ENCODE data around the gene RMC1. TPM values are rescaled to one million over a fixed set of nuclear protein-coding genes. Genes with fewer than 3 reads are reported as not detected.
A peak's percentile ranks its signal among the peaks of the same experiment; 100 is the strongest.

RMC1 gene
- total RNA-seq, 2 experiments from 2014 or later = 26.1 to 28.5 TPM

DNA sequence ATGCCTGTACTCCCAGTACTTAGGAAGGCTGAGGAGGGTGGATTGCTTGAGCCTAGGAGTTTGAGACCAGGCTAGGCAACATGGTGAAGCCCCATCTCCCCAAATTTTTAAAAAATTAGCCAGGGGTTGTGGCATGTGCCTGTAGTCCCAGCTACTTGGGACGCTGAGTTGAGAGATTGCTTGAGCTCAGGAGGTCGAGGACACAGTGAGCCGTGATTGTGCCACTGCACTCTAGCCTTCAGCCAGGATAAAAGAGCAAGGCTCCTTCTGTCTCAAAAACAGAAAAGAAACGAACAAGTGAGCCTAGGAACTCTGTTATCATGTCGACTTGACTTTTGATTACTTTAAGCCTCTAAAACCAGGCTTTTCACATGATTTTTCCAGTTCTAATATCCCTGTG, 69.3 kb downstream of the RMC1 start:
- Mint-ChIP-seq H3K36me3 (ENCODE audit: low read depth) (peaks cover 35% of the 10 kb centered on the region), H3K4me1 (ENCODE audit: low read depth) (peaks cover 43% of the 10 kb centered on the region), H3K27ac (no peak overlapping the region), H3K27me3 (no peaks in the 10 kb centered on the region), H3K9me3 (no peaks in the 10 kb centered on the region), H3K4me3 (no peak overlapping the region)
- intact Hi-C loops (cut with micrococcal nuclease) = no loop called here
- ATAC-seq = no peak
- ChIA-PET CTCF (interaction anchor here (1.1 kb wide), 1 partner anchor 11 kb away, joined by 3 read pairs; no protein-coding TSS in a partner anchor), POLR2A (interaction anchor here (0.7 kb wide), 2 partner anchors 13 to 37 kb away, joined by 3 read pairs; partner anchors contain the start of gene NPC1)
- no peak for DNase-seq
- TF ChIP-seq, protein P1, sequence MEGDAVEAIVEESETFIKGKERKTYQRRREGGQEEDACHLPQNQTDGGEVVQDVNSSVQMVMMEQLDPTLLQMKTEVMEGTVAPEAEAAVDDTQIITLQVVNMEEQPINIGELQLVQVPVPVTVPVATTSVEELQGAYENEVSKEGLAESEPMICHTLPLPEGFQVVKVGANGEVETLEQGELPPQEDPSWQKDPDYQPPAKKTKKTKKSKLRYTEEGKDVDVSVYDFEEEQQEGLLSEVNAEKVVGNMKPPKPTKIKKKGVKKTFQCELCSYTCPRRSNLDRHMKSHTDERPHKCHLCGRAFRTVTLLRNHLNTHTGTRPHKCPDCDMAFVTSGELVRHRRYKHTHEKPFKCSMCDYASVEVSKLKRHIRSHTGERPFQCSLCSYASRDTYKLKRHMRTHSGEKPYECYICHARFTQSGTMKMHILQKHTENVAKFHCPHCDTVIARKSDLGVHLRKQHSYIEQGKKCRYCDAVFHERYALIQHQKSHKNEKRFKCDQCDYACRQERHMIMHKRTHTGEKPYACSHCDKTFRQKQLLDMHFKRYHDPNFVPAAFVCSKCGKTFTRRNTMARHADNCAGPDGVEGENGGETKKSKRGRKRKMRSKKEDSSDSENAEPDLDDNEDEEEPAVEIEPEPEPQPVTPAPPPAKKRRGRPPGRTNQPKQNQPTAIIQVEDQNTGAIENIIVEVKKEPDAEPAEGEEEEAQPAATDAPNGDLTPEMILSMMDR (IDR thresholded peaks at IDR 0.05) = no peak

DNA sequence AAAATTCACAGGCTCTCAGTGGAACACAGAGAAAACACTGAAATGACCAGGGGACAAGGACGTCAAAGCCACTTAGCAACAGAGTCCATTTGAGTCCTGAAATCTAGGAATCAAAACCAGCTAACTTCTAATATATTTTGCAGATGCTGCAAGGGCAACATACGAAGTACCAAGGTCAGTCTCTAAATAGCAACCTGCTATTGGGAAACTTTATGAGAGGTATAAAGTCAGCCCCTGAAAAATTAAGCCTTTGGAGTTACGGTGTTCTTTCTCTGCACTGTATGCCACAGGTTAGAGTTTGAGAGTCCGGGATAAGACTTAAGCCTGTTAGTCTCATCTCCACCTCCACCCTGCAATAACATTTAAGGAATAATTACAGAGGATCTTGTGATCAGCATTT, 69.7 kb downstream of the RMC1 start:
- ATAC-seq = no peak
- intact Hi-C loops (cut with micrococcal nuclease) = no loop called here

DNA sequence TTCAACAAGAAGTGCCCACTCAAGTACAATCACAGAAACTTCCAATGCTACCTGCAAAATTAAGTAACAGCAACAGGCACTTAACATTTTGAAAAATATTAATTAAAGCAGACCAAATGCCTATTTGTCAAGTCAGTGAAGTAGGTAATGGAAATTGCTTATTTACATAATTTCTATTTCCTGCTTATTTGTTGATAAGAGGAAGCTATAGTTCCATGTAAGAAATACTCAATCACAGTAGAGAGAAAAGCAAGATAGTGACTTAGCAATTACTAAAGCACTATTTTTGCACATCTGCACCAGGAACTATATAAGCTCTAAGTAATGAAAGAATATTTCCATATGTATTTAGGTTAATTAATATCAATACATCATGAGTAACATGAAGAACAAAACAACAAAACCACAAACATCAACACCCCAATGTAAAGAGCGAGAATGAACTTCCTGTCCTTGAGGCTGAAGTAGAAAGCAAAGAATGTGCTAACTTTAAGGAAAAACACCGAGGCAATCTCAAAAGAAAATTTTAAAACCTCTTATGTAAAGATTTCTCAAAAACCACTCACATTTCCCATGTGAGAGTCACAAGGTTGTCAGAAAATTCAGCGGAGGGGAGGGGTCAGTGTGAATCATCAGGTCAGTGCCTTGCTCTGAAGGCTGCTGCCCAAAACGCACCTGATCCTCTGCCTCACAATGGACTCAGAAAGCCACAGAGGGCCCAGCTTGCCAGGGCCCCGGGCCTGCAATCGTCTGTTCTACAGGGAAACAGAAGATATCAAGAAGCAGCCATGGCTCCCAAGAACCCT, 70.5 kb downstream of the RMC1 start:
- Mint-ChIP-seq H3K4me1 (ENCODE audit: low read depth) (peaks cover 50% of the 10 kb centered on the region), H3K9me3 (no peaks in the 10 kb centered on the region), H3K27ac (peak overlapping the region; percentile 69), H3K4me3 (no peak overlapping the region), H3K27me3 (no peaks in the 10 kb centered on the region), H3K36me3 (ENCODE audit: low read depth) (peaks cover 31% of the 10 kb centered on the region)
- ChIA-PET CTCF (interaction anchor here (1.1 to 1.4 kb wide), 2 partner anchors 13 to 61 kb away, joined by 3 to 4 read pairs; no protein-coding TSS in a partner anchor), POLR2A (interaction anchor here (0.7 to 2.4 kb wide), 3 partner anchors 10 to 90 kb away, joined by 3 to 6 read pairs (median 3); no protein-coding TSS in a partner anchor)
- TF ChIP-seq, protein P1 (IDR thresholded peaks at IDR 0.05) = no peak
- peak; percentile 83 for ATAC-seq
- peak; percentile 63 for DNase-seq
- intact Hi-C loops (cut with micrococcal nuclease) = no loop called here

More for the DNA sequence above, 69.7 kb downstream of the RMC1 start:
- H3K36me3 Mint-ChIP-seq (ENCODE audit: low read depth) = peaks cover 33% of the 10 kb centered on the region
- peak overlapping the region; percentile 4 for H3K27ac Mint-ChIP-seq
- ChIA-PET POLR2A (no interaction called here), CTCF (no interaction called here)
- no peaks in the 10 kb centered on the region for H3K27me3 Mint-ChIP-seq
- peaks cover 43% of the 10 kb centered on the region for H3K4me1 Mint-ChIP-seq (ENCODE audit: low read depth)
- TF ChIP-seq, protein P1 (IDR thresholded peaks at IDR 0.05) = no peak
- no peak for DNase-seq
- no peaks in the 10 kb centered on the region for H3K9me3 Mint-ChIP-seq
- H3K4me3 Mint-ChIP-seq = no peak overlapping the region

DNA sequence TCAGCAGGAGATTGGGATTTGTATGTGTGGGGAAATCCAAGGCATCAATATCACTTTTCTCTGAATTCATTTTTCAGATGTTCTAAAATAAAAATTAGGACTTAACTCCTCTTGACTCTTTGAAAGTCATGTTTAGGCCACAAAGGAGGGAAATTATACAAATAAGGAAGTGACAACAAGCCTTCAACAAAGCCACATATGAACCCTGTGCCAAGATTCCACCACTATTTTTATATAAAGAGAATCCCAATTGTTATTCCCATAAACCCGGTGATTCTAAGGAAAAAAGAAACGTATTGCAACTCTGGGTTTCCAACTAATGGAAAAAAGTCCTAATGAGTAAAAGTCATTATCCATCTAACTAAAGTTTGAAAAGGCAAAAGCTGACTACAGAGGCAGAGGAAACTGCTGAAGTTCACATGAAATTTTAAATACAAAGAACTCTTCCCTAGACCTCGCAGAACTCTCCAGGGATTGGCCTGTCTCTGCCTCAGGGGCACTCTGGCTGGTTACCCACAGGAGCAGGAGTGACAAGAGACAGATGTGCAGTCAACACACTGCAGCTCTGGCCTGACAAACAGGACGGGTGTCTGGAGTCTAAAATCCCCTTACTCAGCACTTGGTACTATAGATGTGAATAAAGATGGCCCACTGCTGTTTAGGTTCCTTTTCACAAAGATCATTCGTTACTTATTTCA, 71.4 kb downstream of the RMC1 start:
- Mint-ChIP-seq H3K27ac (peak overlapping the region; percentile 69), H3K36me3 (ENCODE audit: low read depth) (peaks cover 24% of the 10 kb centered on the region), H3K9me3 (no peaks in the 10 kb centered on the region), H3K4me3 (no peak overlapping the region), H3K27me3 (no peaks in the 10 kb centered on the region), H3K4me1 (ENCODE audit: low read depth) (peaks cover 55% of the 10 kb centered on the region)
- ChIA-PET CTCF (interaction anchor here (1.4 kb wide), 1 partner anchor 12 kb away, joined by 4 read pairs; no protein-coding TSS in a partner anchor), POLR2A (interaction anchor here (0.5 to 2.4 kb wide), 3 partner anchors 10 to 15 kb away, joined by 3 to 6 read pairs (median 4); no protein-coding TSS in a partner anchor)
- ATAC-seq (no peak), DNase-seq (no peak)
- TF ChIP-seq, protein P1 (IDR thresholded peaks at IDR 0.05) = no peak
- intact Hi-C loops (cut with micrococcal nuclease) = no loop called here
